SK-N-MC (cell line): ENCODE data around the gene DNASE2B.

Experiments used
- EZH2 ChIP-seq: fragments of 200-600 bp; sonication (generic); IDR thresholded peaks from one replicate; pipeline ENCODE4 v1.6.1; 2017; ENCODE audit warnings: antibody characterized with exemption
- FOXP2 ChIP-seq: optimal IDR thresholded peaks from 2 replicates; pipeline ENCODE3; 2011; ENCODE audit warnings: mild to moderate bottlenecking, moderate library complexity; ENCODE audit not compliant: insufficient read depth; ENCODE audit errors: extremely low read length, control extremely low read depth
- POLR2AphosphoS5 ChIP-seq: IDR thresholded peaks from 2 replicates; pipeline ENCODE4 v1.6.1; 2012; ENCODE audit warnings: mild to moderate bottlenecking, low read depth, low read length, borderline replicate concordance

DNA sequence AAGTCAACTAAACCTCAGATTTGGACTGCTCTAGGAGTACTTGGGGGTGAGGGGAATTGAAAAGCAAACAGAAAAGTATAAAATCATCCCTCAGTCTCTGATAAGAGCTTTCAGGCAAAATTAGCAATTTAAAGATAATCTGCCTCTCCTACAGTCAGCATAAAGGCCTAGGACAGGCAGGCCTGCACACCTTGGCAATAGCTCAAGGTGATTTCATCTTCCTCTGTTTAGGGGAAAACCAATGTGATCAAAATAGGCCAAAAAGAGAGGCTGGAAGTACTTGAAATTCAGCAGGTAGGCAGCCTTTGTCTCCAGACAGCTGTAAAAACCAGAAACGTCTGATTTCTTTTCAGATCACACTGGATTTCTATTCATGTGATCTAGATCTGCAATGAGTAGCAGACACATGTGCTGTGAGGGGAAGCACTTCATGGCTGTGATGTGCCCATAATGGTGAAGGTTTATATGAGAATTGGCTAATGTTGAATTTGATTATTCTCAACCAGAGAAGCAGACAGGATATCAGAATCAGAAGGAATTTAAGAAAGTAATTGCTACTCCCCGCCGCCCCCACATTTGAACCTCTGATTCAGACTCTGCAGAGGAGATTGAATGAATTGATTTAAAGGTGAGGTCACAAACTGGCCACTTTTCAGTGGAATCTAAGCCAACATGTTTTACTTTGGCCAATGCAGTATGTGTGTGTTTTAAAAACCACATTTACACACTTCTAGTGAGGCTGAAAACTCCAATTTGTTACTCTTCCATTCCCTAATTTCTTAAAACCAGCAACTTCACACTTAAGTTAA lies 45.8 kb upstream of the DNASE2B start:
- TF ChIP-seq EZH2 (no peak), POLR2AphosphoS5 (no peak), FOXP2 (no peak)
